Left lung (tissue), 10 donors: ENCODE data around the gene HES7. TPM values are rescaled to one million over a fixed set of nuclear protein-coding genes. Genes with fewer than 3 reads are reported as not detected.

Experiments
- ATAC-seq: fragments of 200-7000 bp; cut with Tn5 transposase; one replicate; pipeline ENCODE4 v1.9.1; 2020; ENCODE audit warnings: moderate library complexity
- DNase-seq, 4 donors: peaks; one replicate each; pipeline ENCODE4 v3.0.0-alpha.2; 2013 to 2020
- H3K27ac ChIP-seq, 2 donors: fragments of 200-600 bp; sonication (generic) in 1 of 2; one replicate each; pipeline versions ENCODE4 v1.5.0 to v1.8.0; 2020 to 2021
- H3K27me3 ChIP-seq, 2 donors: fragments of 200-600 bp; sonication (generic) in 1 of 2; one replicate each; pipeline versions ENCODE4 v1.5.0 to v1.8.0; 2020 to 2021
- H3K36me3 ChIP-seq, 2 donors: fragments of 200-600 bp; sonication (generic) in 1 of 2; one replicate each; pipeline versions ENCODE4 v1.5.0 to v1.8.0; 2020 to 2021
- H3K4me1 ChIP-seq, 2 donors: fragments of 200-600 bp; one replicate each; pipeline ENCODE4 v1.8.0; 2021
- H3K4me3 ChIP-seq, 2 donors: fragments of 200-600 bp; sonication (generic) in 1 of 2; one replicate each; pipeline versions ENCODE4 v1.5.0 to v1.8.0; 2020 to 2021; ENCODE audit warnings: mild to moderate bottlenecking in 1 of 2
- H3K9me3 ChIP-seq, 2 donors: fragments of 200-600 bp; sonication (generic) in 1 of 2; one replicate each; pipeline versions ENCODE4 v1.5.0 to v1.8.0; 2020 to 2021
- CTCF ChIP-seq, 2 donors: fragments of 200-600 bp; sonication (generic) in 1 of 2; IDR thresholded peaks; one replicate each; pipeline versions ENCODE4 v1.5.0 to v1.8.0; 2021; ENCODE audit warnings: antibody characterized with exemption in 2 of 2
- intact Hi-C, 2 donors: fragments of 100-400 bp; cut with DNase I; formaldehyde crosslinking; loops; one replicate each; pipeline versions ENCODE4 v1.11.2 to v1.14.2; 2022
- polyA plus RNA-seq, 6 donors: library from polyadenylated mRNA; unstranded; fragments of 120-200 nt; gene quantifications; one replicate each; pipeline ENCODE4 v1.2.1, GENCODE V29; 2013; ENCODE audit not compliant: insufficient read length in 6 of 6
- total RNA-seq, 2 donors: library from RNA; stranded (reverse); fragmentation: NEBNext Ultra II Directional; extraction: Animal tissue kit (Norgen Biotek cat#: 25700); gene quantifications; one replicate each; pipeline ENCODE4 v1.2.1, GENCODE V29; 2021
- donor health status: DM: no; HTN: yes; CAD: no.
- donor health status: DM: no; HTN: no; CAD: no.

HES7 gene
- total and polyA plus RNA-seq, 8 donors = 0.10 to 0.52 (median 0.20) TPM; not detected in 5

- Histone ChIP-seq H3K9me3 (no peaks in the 10 kb centered on the region), H3K27ac (no peak overlapping the region), H3K4me3 (no peak overlapping the region), H3K4me1 (peaks cover 11 to 32% of the 10 kb centered on the region in 2 donors), H3K27me3 (peaks cover 27 to 88% of the 10 kb centered on the region in 2 donors), H3K36me3 (no peaks in the 10 kb centered on the region)
- no peak for ATAC-seq
- intact Hi-C loops = no loop called here
- no peak for DNase-seq
- TF ChIP-seq CTCF (IDR thresholded peaks at IDR 0.05) = no peak
These were observed 49.4 kb downstream of the HES7 start for GRCh38 chr17:8074554-8074953.

- H3K9me3 ChIP-seq = no peaks in the 10 kb centered on the region
- peak; percentile 81 for ATAC-seq
- H3K4me1 ChIP-seq = peaks cover 11 to 34% of the 10 kb centered on the region in 2 donors
- no peak overlapping the region for H3K4me3 ChIP-seq
- no peak overlapping the region for H3K27ac ChIP-seq
- TF ChIP-seq CTCF (IDR thresholded peaks at IDR 0.05) = peak; percentile 91 to 94
- intact Hi-C loops = no loop called here
- DNase-seq = peak in 3 of 4 donors; percentile 73 to 95 (median 74)
- peaks cover 27 to 81% of the 10 kb centered on the region in 2 donors for H3K27me3 ChIP-seq
- H3K36me3 ChIP-seq = no peaks in the 10 kb centered on the region
These were observed 50.0 kb downstream of the HES7 start for GRCh38 chr17:8073627-8074484.

- intact Hi-C loops = no loop called here
- H3K27ac ChIP-seq = no peak overlapping the region
- no peak for TF ChIP-seq CTCF (IDR thresholded peaks at IDR 0.05)
- H3K4me1 ChIP-seq = peaks cover 11 to 37% of the 10 kb centered on the region in 2 donors
- DNase-seq (peak in 1 of 4 donors; percentile 78), ATAC-seq (peak; percentile 19)
- no peaks in the 10 kb centered on the region for H3K36me3 ChIP-seq
- H3K9me3 ChIP-seq = no peaks in the 10 kb centered on the region
- peaks cover 27 to 71% of the 10 kb centered on the region in 2 donors for H3K27me3 ChIP-seq
- no peak overlapping the region for H3K4me3 ChIP-seq
These were observed 51.0 kb downstream of the HES7 start for GRCh38 chr17:8072729-8073461.

- DNase-seq (peak in 1 of 4 donors; percentile 80), ATAC-seq (peak; percentile 7)
- intact Hi-C loops = no loop called here
- Histone ChIP-seq H3K4me3 (no peak overlapping the region), H3K27me3 (peaks cover 25 to 66% of the 10 kb centered on the region in 2 donors), H3K27ac (no peak overlapping the region), H3K36me3 (no peaks in the 10 kb centered on the region), H3K9me3 (no peaks in the 10 kb centered on the region), H3K4me1 (peaks cover 11 to 37% of the 10 kb centered on the region in 2 donors)
- TF ChIP-seq CTCF (IDR thresholded peaks at IDR 0.05) = no peak
These were observed 51.6 kb downstream of the HES7 start for GRCh38 chr17:8072341-8072728.

- TF ChIP-seq CTCF (IDR thresholded peaks at IDR 0.05) = no peak
- Histone ChIP-seq H3K4me3 (no peak overlapping the region), H3K36me3 (no peaks in the 10 kb centered on the region), H3K4me1 (peaks cover 11 to 40% of the 10 kb centered on the region in 2 donors), H3K9me3 (no peaks in the 10 kb centered on the region), H3K27me3 (peaks cover 25 to 57% of the 10 kb centered on the region in 2 donors), H3K27ac (no peak overlapping the region)
- intact Hi-C loops = no loop called here
- ATAC-seq (no peak), DNase-seq (peak in 1 of 4 donors; percentile 44)
These were observed 52.4 kb downstream of the HES7 start for GRCh38 chr17:8071496-8071895.
